ENCODE data around the gene GPR89B.
"Not testable (repeated sequence)": the region's sequence is repeated elsewhere in the genome, so short reads cannot be mapped to it uniquely, and the experiment has no call there.

GPR89B gene

GRCh38 chr1:148013177-148014144 lies 85.2 kb downstream of the GPR89B start:
- DNase-seq; in situ Hi-C loops (cut with HindIII; ENCODE audit: low pct_ligation_motif_present, low pct_unique_long_range_greater_than_20kb, low sequenced_read_pairs): not testable (repeated sequence)

- in situ Hi-C loops (cut with HindIII; ENCODE audit: low pct_ligation_motif_present, low pct_unique_long_range_greater_than_20kb, low sequenced_read_pairs); DNase-seq: not testable (repeated sequence)
Observed at GRCh38 chr1:148014289-148015200, 86.3 kb downstream of the GPR89B start.

GRCh38 chr1:148024918-148025317 lies 96.7 kb downstream of the GPR89B start:
- DNase-seq; in situ Hi-C loops (cut with HindIII; ENCODE audit: low pct_ligation_motif_present, low pct_unique_long_range_greater_than_20kb, low sequenced_read_pairs): not testable (repeated sequence)

GRCh38 chr1:148027004-148027403 lies 98.8 kb downstream of the GPR89B start:
- in situ Hi-C loops (cut with HindIII; ENCODE audit: low pct_ligation_motif_present, low pct_unique_long_range_greater_than_20kb, low sequenced_read_pairs); DNase-seq: not testable (repeated sequence)

GRCh38 chr1:148032247-148032646 lies 104.0 kb downstream of the GPR89B start:
- not testable (repeated sequence) for DNase-seq

GRCh38 chr1:148032690-148033089 lies 104.5 kb downstream of the GPR89B start:
- DNase-seq; in situ Hi-C loops (cut with HindIII; ENCODE audit: low pct_ligation_motif_present, low pct_unique_long_range_greater_than_20kb, low sequenced_read_pairs): not testable (repeated sequence)

More at GRCh38 chr1:148032247-148032646, 104.0 kb downstream of the GPR89B start:
- in situ Hi-C loops (cut with HindIII; ENCODE audit: low pct_ligation_motif_present, low pct_unique_long_range_greater_than_20kb, low sequenced_read_pairs): not testable (repeated sequence)

GRCh38 chr1:148033147-148033546 lies 104.9 kb downstream of the GPR89B start:
- DNase-seq; in situ Hi-C loops (cut with HindIII; ENCODE audit: low pct_ligation_motif_present, low pct_unique_long_range_greater_than_20kb, low sequenced_read_pairs): not testable (repeated sequence)

GRCh38 chr1:148037850-148038461 lies 109.7 kb downstream of the GPR89B start:
- in situ Hi-C loops (cut with HindIII; ENCODE audit: low pct_ligation_motif_present, low pct_unique_long_range_greater_than_20kb, low sequenced_read_pairs); DNase-seq: not testable (repeated sequence)

GRCh38 chr1:148038462-148039333 lies 110.5 kb downstream of the GPR89B start:
- in situ Hi-C loops (cut with HindIII; ENCODE audit: low pct_ligation_motif_present, low pct_unique_long_range_greater_than_20kb, low sequenced_read_pairs): not testable (repeated sequence)
- DNase-seq: peak; percentile 99

All from ACHN (cell line).